ENCODE data around the gene MBNL1.

DNA sequence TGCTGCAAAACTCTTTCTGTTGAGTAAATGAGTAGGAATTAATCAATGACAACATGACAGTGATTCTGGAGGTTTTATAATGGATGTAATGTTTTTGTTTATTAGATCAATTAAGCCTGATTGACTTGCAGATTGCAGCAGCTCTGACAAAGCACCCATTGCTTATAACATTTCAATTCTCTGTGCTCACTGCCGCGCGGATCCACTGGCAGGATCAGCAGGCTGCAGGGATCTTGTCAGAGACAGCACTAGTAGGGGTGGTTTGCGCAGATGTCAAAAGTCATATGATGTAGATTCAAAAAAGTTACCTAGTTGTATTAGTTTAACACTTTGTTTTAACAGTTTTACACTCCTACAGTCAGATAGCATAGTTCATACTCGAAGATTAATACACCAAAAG, 93.4 kb downstream of the MBNL1 start:
- TF ChIP-seq POLR2AphosphoS5 (IDR thresholded peaks at IDR 0.05; ENCODE audit: low read depth, low read length), result no peak
- no peak for TF ChIP-seq POLR2A (IDR thresholded peaks at IDR 0.05; ENCODE audit: borderline replicate concordance, extremely low read depth, insufficient read depth, insufficient read length)
- TF ChIP-seq TCF7L2 (IDR thresholded peaks at IDR 0.05; ENCODE audit: borderline replicate concordance, extremely low read depth, insufficient read depth, insufficient read length), result no peak
- no peak for TF ChIP-seq CEBPB (IDR thresholded peaks at IDR 0.05; ENCODE audit: low read depth)
- TF ChIP-seq EZH2phosphoT487 (IDR thresholded peaks at IDR 0.05; ENCODE audit: borderline replicate concordance), result no peak
- no peak for TF ChIP-seq CTCF (IDR thresholded peaks at IDR 0.05 in 2 of 3, conservative IDR thresholded peaks at IDR 0.05 in 1 of 3; ENCODE audit: borderline replicate concordance in 1 of 3, insufficient read depth in 1 of 3, low read depth in 2 of 3, low read length in 2 of 3)
- no peak for TF ChIP-seq EZH2 (IDR thresholded peaks at IDR 0.05)
- no peak for TF ChIP-seq ZFX (IDR thresholded peaks at IDR 0.05)
- no peak for TF ChIP-seq ZBTB33 (IDR thresholded peaks at IDR 0.05; ENCODE audit: extremely low read depth, insufficient replicate concordance, low read length)
- no peak for TF ChIP-seq YY1 (IDR thresholded peaks at IDR 0.05; ENCODE audit: extremely low read depth, insufficient replicate concordance, low read depth, low read length)
- no peak for TF ChIP-seq JUND (IDR thresholded peaks at IDR 0.05)
- TF ChIP-seq ZNF274 (IDR thresholded peaks at IDR 0.05; ENCODE audit: low read depth, low read length), result no peak
